Trophoblast cell (in vitro differentiated cells and primary cell): ENCODE measurements around the gene FUT9.

Experiments
- DNase-seq, 2 donors: peaks; one replicate each; pipeline ENCODE4 v3.0.0-alpha.2; 2016
- H2AFZ ChIP-seq: 2 replicates; pipeline ENCODE4 v1.6.1; 2013; ENCODE audit warnings: low read length, moderate library complexity, mild to moderate bottlenecking; ENCODE audit not compliant: insufficient read depth, poor library complexity
- H2AK5ac ChIP-seq: 2 replicates; pipeline ENCODE4 v1.6.1; 2013; ENCODE audit warnings: mild to moderate bottlenecking, low read length
- H2BK120ac ChIP-seq: 2 replicates; pipeline ENCODE4 v1.6.1; 2013; ENCODE audit warnings: low read length, mild to moderate bottlenecking, moderate library complexity; ENCODE audit not compliant: insufficient read depth, poor library complexity
- H2BK12ac ChIP-seq: 2 replicates; pipeline ENCODE4 v1.6.1; 2013; ENCODE audit warnings: mild to moderate bottlenecking, low read length, moderate library complexity
- H2BK5ac ChIP-seq: 2 replicates; pipeline ENCODE4 v1.6.1; 2013; ENCODE audit warnings: low read length, low read depth, moderate library complexity, mild to moderate bottlenecking; ENCODE audit not compliant: poor library complexity
- H3K14ac ChIP-seq: 2 replicates; pipeline ENCODE4 v1.6.1; 2013; ENCODE audit warnings: mild to moderate bottlenecking, low read length
- H3K18ac ChIP-seq: 2 replicates; pipeline ENCODE4 v1.6.1; 2013; ENCODE audit warnings: mild to moderate bottlenecking, low read length
- H3K23ac ChIP-seq: 2 replicates; pipeline ENCODE4 v1.6.1; 2013; ENCODE audit warnings: low read length
- H3K27ac ChIP-seq: 2 replicates; pipeline ENCODE4 v1.5.1; 2013; ENCODE audit warnings: low read depth, mild to moderate bottlenecking, inconsistent platforms, low read length, moderate library complexity
- H3K27me3 ChIP-seq: 2 replicates; pipeline ENCODE4 v1.6.1; 2013; ENCODE audit warnings: inconsistent platforms, mild to moderate bottlenecking, low read length, moderate library complexity; ENCODE audit not compliant: insufficient read depth
- H3K36me3 ChIP-seq, 2 experiments: 1 replicate in 1 of 2; 2 replicates in 1 of 2; pipeline ENCODE4 v1.6.1; 2013; ENCODE audit warnings: low read length in 2 of 2, mild to moderate bottlenecking in 2 of 2, moderate library complexity in 1 of 2; ENCODE audit not compliant: insufficient read depth in 2 of 2, control insufficient read depth in 1 of 2
- H3K4ac ChIP-seq: 2 replicates; pipeline ENCODE4 v1.6.1; 2013; ENCODE audit warnings: low read depth, mild to moderate bottlenecking, low read length, moderate library complexity
- H3K4me1 ChIP-seq, 2 experiments: 1 replicate in 1 of 2; 2 replicates in 1 of 2; pipeline ENCODE4 v1.6.1; 2013; ENCODE audit warnings: low read length in 2 of 2, mild to moderate bottlenecking in 2 of 2, moderate library complexity in 1 of 2; ENCODE audit not compliant: insufficient read depth in 2 of 2, control insufficient read depth in 1 of 2
- H3K4me2 ChIP-seq: 2 replicates; pipeline ENCODE4 v1.6.1; 2013; ENCODE audit warnings: inconsistent platforms, mild to moderate bottlenecking, low read length, moderate library complexity
- H3K4me3 ChIP-seq: 2 replicates; pipeline ENCODE4 v1.5.1; 2013; ENCODE audit warnings: mild to moderate bottlenecking, low read depth, low read length, inconsistent platforms
- H3K79me1 ChIP-seq: one replicate; pipeline ENCODE4 v1.6.1; 2013; ENCODE audit warnings: low read length
- H3K79me2 ChIP-seq: 2 replicates; pipeline ENCODE4 v1.6.1; 2013; ENCODE audit warnings: low read length, mild to moderate bottlenecking; ENCODE audit not compliant: control insufficient read depth, insufficient read depth, poor library complexity
- H3K9ac ChIP-seq: 2 replicates; pipeline ENCODE4 v1.6.1; 2013; ENCODE audit warnings: mild to moderate bottlenecking, low read length
- H3K9me3 ChIP-seq: 2 replicates; pipeline ENCODE4 v1.6.1; 2013; ENCODE audit warnings: low read depth, mild to moderate bottlenecking, control low read depth, inconsistent platforms, low read length; ENCODE audit not compliant: insufficient read depth
- H4K12ac ChIP-seq: 2 replicates; pipeline ENCODE4 v1.6.1; 2013; ENCODE audit warnings: low read depth, mild to moderate bottlenecking, low read length, moderate library complexity
- H4K8ac ChIP-seq: 2 replicates; pipeline ENCODE4 v1.6.1; 2013; ENCODE audit warnings: low read depth, mild to moderate bottlenecking, low read length, moderate library complexity
- H4K91ac ChIP-seq: one replicate; pipeline ENCODE4 v1.6.1; 2013; ENCODE audit warnings: low read depth, mild to moderate bottlenecking, low read length, moderate library complexity
- WGBS: extraction: QIAGEN DNeasy Blood & Tissue Kit; methylation state at CpG from one replicate; pipeline ENCODE4 v1.1.7; 2013; ENCODE audit warnings: missing lambda C conversion rate; ENCODE audit not compliant: insufficient read length, insufficient coverage; ENCODE audit errors: extremely low coverage; 5-methylcytosine and 5-hydroxymethylcytosine counted together

The FUT9 gene

GRCh38 chr6:96197241-96197640 is 181.5 kb downstream of the FUT9 start:
- H3K18ac ChIP-seq, result no peak overlapping the region
- no peak overlapping the region for H2AFZ ChIP-seq
- no peak overlapping the region for H3K4me2 ChIP-seq
- H2BK5ac ChIP-seq, result no peak overlapping the region
- no peaks in the 10 kb centered on the region for H3K9me3 ChIP-seq
- H4K91ac ChIP-seq, result no peak overlapping the region
- no peak overlapping the region for H3K23ac ChIP-seq
- no peak overlapping the region for H4K8ac ChIP-seq
- H3K27ac ChIP-seq, result peak overlapping the region; percentile 99
- no peak overlapping the region for H3K4me3 ChIP-seq
- H2AK5ac ChIP-seq, result no peak overlapping the region
- no peak overlapping the region for H2BK12ac ChIP-seq
- H3K79me2 ChIP-seq, result no peaks in the 10 kb centered on the region
- H3K14ac ChIP-seq, result no peak overlapping the region
- no peak overlapping the region for H3K9ac ChIP-seq
- H3K4me1 ChIP-seq, result peaks cover 3 to 4% of the 10 kb centered on the region in 2 experiments
- H2BK120ac ChIP-seq, result no peak overlapping the region
- peak in 1 of 2 donors; percentile 38 for DNase-seq
- H3K79me1 ChIP-seq, result peaks cover 14% of the 10 kb centered on the region
- H3K36me3 ChIP-seq, result no peaks in the 10 kb centered on the region
- no peaks in the 10 kb centered on the region for H3K27me3 ChIP-seq
- H4K12ac ChIP-seq, result no peak overlapping the region
- H3K4ac ChIP-seq, result no peak overlapping the region

DNA sequence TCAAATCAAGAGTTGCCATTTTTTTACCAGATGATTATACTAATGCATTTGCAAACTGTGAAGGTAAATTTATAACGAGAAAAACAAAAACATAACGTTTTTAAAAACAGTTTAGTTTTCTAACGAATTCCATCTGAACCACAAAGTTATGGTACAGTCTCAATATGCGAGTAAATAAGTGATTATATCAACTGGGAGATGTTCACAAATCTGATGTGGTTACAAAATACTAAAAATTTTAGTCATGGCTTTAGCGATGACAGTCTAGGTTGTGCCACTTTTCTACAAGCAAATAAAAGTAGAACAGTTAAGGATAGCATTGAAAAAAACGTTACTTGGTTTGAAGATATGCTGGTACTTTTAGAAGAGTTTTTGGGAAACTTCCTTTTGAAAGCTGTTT is 186.8 kb downstream of the FUT9 start:
- H3K4me3 ChIP-seq, result no peak overlapping the region
- no peaks in the 10 kb centered on the region for H3K36me3 ChIP-seq
- H4K12ac ChIP-seq, result no peak overlapping the region
- no peak overlapping the region for H4K91ac ChIP-seq
- H2BK120ac ChIP-seq, result no peak overlapping the region
- no peak overlapping the region for H2AFZ ChIP-seq
- H2BK12ac ChIP-seq, result no peak overlapping the region
- no peak overlapping the region for H3K4me2 ChIP-seq
- no peaks in the 10 kb centered on the region for H3K27me3 ChIP-seq
- peaks cover 0 to under 1% of the 10 kb centered on the region in 2 experiments for H3K4me1 ChIP-seq
- H3K79me1 ChIP-seq, result peaks cover 2% of the 10 kb centered on the region
- H3K23ac ChIP-seq, result no peak overlapping the region
- no peaks in the 10 kb centered on the region for H3K79me2 ChIP-seq
- no CpG with 5 or more reads among the region's 6 CpGs for WGBS
- no peak for DNase-seq
- H2AK5ac ChIP-seq, result no peak overlapping the region
- H4K8ac ChIP-seq, result no peak overlapping the region
- no peak overlapping the region for H2BK5ac ChIP-seq
- H3K27ac ChIP-seq, result no peak overlapping the region
- H3K14ac ChIP-seq, result no peak overlapping the region
- H3K18ac ChIP-seq, result no peak overlapping the region
- H3K9ac ChIP-seq, result no peak overlapping the region
- no peaks in the 10 kb centered on the region for H3K9me3 ChIP-seq
- no peak overlapping the region for H3K4ac ChIP-seq

- Histone ChIP-seq H3K27me3 (no peaks in the 10 kb centered on the region), H3K79me2 (no peaks in the 10 kb centered on the region), H2BK120ac (no peak overlapping the region), H3K79me1 (no peaks in the 10 kb centered on the region), H2AK5ac (no peak overlapping the region), H3K9me3 (no peaks in the 10 kb centered on the region), H4K8ac (no peak overlapping the region), H3K4me2 (no peak overlapping the region), H4K12ac (no peak overlapping the region), H3K27ac (no peak overlapping the region), H3K23ac (no peak overlapping the region), H2BK12ac (no peak overlapping the region), H3K4me1 (peaks cover 0 to 2% of the 10 kb centered on the region in 2 experiments), H3K36me3 (no peaks in the 10 kb centered on the region), H3K9ac (no peak overlapping the region), H4K91ac (no peak overlapping the region), H3K4ac (no peak overlapping the region), H3K18ac (no peak overlapping the region), H3K14ac (no peak overlapping the region), H2BK5ac (no peak overlapping the region), H2AFZ (no peak overlapping the region), H3K4me3 (no peak overlapping the region)
- no CpG with 5 or more reads among the region's 2 CpGs for WGBS
- DNase-seq, result no peak
Observed at GRCh38 chr6:96211341-96211740, 195.6 kb downstream of the FUT9 start.

DNA sequence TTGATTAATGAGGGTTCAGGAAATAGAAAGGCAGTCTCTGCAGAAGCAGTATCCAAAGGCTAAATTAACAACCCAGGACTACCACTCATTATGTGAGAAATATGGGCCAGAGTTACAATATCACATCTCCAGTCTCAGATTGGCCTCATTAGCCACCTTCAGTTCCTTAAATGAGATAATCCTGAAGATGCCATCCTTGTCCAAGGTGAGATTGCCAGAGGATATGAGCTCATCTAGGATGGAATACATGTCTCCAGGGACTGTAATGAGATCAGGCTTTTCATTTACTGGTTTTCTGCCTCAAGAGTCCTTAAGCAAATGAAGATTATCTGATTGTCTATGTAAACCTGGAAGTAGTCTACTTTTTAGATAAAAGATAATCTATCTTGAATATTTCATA is 196.3 kb downstream of the FUT9 start:
- Histone ChIP-seq H3K27me3 (no peaks in the 10 kb centered on the region), H3K18ac (no peak overlapping the region), H2BK120ac (no peak overlapping the region), H3K23ac (no peak overlapping the region), H2BK12ac (no peak overlapping the region), H4K8ac (no peak overlapping the region), H2AK5ac (no peak overlapping the region), H4K91ac (no peak overlapping the region), H3K4ac (no peak overlapping the region), H3K9ac (no peak overlapping the region), H3K4me3 (no peak overlapping the region), H3K79me1 (no peaks in the 10 kb centered on the region), H3K36me3 (no peaks in the 10 kb centered on the region), H3K4me1 (peaks cover 0 to 2% of the 10 kb centered on the region in 2 experiments), H3K79me2 (no peaks in the 10 kb centered on the region), H3K27ac (no peak overlapping the region), H4K12ac (no peak overlapping the region), H3K9me3 (no peaks in the 10 kb centered on the region), H2BK5ac (no peak overlapping the region), H2AFZ (no peak overlapping the region), H3K4me2 (no peak overlapping the region), H3K14ac (no peak overlapping the region)
- DNase-seq, result no peak
